NCI-H82 treated with DMSO at 0.1 percent for 48 hours (cell line): Measurements from ENCODE around the gene SUPT3H.
"Not testable (repeated sequence)": the region's sequence is repeated elsewhere in the genome, so short reads cannot be mapped to it uniquely, and the experiment has no call there.

Experiments used
- DNase-seq: peaks from one replicate; lab custom pipeline; 2025; ENCODE audit not compliant: unreplicated experiment; lab: John Stamatoyannopoulos, UW

Gene SUPT3H

GRCh38 chr6:45327956-45328522, 49.7 kb downstream of the SUPT3H start, which contains the start of gene RUNX2:
TSS of gene RUNX2 (plus strand) at chr6:45328330. CDS start at chr6:45328727, 397 bp downstream.
- DNase-seq: no peak

DNA sequence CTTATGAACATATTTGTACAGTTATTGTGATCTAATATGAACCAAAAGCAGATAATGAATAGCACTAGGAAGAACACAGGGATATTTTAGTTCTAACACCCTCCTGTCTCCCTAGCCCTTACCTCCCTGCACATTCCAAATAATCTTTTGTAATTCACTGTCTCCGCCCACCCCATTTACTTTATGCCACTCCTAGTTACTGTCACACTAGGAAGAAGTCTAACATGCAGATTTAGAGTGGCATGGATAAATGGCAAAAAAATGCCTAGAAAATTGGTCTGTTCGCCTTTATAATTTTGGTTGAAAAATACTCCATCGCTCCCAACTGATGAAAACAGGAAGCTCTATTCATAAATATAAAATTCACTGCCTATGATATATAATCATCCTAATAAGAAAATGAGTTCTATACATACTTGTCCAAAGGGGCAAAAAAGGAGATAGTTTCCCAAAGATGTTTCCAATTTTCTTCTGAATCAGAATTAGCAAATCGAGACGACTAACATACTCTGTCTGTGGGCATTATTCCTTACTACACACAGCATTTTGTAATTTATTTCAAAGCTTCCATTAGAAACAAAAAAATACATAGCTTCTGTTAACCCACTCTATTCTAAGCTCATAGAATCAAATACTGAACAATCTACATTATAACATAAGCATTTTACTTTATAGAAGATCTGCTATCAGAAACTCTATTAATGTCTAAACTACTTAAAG, 50.9 kb downstream of the SUPT3H start:
- DNase-seq: no peak

DNA sequence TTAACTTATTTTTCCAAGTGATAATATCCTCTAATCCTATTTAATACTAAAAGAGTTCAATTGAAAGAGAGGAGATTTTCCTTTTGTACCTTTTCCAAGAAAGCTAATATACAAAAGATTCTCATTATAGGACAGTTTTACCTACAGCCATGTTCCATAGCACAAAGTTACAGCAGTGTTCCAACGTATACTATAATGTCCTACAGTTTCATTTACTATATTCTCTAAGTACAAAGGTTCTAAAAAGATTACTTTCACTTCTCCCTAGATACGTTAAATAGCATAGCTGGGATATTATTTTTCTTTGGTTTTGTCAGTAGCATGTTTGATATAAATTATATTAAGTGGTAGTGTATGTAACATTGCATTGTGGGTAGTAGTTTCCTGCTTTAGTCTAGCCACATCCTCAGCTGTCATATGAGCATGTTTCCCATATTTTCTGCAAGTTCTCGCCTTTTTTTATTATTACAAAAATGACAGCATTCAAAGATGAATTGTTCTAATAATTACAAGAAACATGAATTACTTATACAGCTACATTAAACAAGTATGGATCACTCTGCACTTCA, 54.0 kb downstream of the SUPT3H start:
- DNase-seq: no peak

- no peak for DNase-seq
Measured at GRCh38 chr6:45320349-45320748, 57.4 kb downstream of the SUPT3H start.

DNA sequence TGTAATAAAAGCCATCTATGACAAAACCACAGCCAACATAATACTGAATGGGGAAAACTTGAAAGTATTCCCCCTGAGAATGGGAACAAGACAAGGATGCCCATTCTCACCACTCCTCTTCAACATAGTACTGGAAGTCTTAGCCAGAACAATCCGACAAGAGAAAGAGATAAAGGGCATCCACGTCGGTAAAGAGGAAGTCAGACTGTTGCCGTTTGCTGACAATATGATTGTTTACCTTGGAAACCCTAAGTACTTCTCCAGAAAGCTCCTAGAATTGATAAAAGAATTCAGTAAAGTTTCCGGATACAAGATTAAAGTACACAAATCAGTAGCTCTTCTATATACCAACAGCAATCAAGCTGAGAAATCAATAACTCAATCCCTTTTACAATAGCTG, 63.6 kb downstream of the SUPT3H start:
- no peak for DNase-seq

GRCh38 chr6:45310118-45310788, 67.5 kb downstream of the SUPT3H start:
- no peak for DNase-seq

DNA sequence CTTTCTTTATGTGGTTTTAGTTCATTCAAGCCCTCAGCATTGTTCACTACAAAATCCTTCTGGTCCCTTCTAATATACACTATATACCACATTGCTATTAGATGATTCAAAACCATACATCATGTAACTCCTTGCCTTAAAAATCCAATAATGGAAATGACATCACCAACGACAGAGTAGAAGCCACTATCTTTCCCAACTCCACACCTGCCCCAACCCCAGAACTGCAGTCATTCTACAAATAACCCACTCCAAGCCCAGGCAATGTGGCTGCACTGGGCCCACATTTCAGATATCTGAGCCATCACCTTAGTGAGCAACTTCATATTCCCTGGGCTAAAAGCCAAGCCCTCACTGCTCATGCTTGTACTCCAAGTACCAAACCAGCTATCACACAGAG, 72.2 kb downstream of the SUPT3H start:
- DNase-seq: no peak

DNA sequence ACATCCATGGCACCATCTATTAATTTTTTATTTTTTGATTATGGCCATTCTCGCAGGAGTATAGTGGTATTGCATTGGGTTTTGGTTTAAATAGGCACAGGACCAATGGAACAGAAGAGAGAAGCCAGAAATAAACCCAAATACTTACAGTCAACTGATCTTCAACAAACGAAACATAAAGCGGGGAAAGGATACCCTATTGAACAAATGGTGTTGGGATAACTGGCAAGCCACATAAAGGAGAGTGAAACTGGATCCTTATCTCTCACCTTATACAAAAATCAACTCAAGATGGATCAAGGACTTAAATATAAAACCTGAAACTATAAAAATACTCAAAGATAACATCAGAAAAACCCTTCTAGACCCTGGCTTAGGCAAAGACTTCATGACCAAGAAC, 74.9 kb downstream of the SUPT3H start:
- DNase-seq: no peak

GRCh38 chr6:45301348-45302142, 76.2 kb downstream of the SUPT3H start:
- DNase-seq: no peak

DNA sequence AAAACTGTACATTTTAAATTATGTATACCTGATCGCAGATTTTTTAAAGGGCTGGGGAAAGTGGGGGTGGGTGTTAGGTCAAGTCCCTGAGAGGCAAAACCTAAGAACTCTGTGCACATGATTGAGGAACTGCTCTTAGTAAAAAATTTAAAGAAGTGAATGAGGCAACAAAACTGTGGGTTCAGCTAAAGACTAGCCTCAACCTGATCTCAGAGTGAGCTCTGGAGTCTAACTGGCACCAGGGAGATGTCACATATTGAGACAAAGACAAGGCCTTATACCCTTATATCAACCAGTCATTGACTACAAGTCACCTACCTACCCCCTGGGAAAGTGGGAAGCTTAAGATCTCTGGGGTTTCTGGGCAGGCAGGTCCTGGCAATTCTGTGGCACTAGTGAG, 77.0 kb downstream of the SUPT3H start:
- DNase-seq: no peak

DNA sequence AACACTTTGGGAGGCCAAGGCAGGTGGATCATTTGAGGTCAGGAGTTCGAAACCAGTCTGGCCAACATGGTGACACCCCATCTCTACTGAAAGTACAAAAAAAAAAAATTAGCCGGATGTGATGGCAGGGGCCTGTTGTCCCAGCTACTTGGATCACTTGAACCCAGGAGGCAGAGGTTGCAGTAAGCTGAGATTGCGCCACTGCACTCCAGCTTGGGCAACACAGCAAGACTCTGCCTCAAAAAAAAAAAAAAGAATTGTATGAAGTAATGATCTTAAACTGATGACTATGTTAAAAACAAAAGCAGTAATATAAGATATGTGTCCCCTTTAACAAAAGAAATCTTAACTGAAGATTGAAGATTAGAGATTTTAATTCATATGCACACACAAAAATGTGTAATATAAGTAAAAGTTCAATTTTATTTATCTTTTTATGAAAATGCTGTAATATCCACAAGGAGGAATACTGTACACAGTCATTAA, 78.6 kb downstream of the SUPT3H start:
- no peak for DNase-seq

GRCh38 chr6:45297320-45297719, 80.4 kb downstream of the SUPT3H start:
- no peak for DNase-seq

GRCh38 chr6:45294065-45294701, 83.6 kb downstream of the SUPT3H start:
- DNase-seq: not testable (repeated sequence)

DNA sequence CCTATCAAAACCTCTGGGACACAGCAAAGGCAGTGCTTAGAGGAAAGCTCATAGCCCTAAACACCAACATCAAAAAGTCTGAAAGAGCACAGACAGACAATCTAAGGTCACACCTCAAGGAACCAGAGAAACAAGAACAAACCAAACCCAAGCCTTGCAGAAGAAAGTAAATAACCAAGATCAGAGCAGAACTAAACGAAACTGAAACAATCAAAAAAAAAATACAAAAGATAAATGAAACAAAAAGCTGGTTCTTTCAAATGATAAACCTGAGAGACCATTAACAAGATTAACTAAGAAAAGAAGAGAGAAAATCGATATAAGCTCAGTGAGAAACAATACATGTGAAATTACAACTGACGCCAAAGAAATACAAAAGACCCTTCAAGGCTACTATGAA, 84.4 kb downstream of the SUPT3H start:
- DNase-seq: no peak

GRCh38 chr6:45289751-45290514, 87.8 kb downstream of the SUPT3H start:
- DNase-seq: no peak

DNA sequence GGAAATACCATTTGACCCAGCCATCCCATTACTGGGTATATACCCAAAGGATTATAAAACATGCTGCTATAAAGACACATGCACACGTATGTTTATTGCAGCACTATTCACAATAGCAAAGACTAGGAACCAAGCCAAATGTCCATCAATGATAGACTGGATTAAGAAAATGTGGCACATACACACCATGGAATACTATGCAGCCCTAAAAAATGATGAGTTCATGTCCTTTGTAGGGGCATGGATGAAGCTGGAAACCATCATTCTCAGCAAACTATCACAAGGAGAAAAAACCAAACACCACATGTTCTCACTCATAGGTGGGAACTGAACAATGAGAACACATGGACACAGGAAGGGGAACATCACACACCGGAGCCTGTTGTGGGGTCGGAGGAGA, 91.0 kb downstream of the SUPT3H start:
- not testable (repeated sequence) for DNase-seq

- DNase-seq: no peak
Measured at GRCh38 chr6:45278367-45278766, 99.4 kb downstream of the SUPT3H start.

DNA sequence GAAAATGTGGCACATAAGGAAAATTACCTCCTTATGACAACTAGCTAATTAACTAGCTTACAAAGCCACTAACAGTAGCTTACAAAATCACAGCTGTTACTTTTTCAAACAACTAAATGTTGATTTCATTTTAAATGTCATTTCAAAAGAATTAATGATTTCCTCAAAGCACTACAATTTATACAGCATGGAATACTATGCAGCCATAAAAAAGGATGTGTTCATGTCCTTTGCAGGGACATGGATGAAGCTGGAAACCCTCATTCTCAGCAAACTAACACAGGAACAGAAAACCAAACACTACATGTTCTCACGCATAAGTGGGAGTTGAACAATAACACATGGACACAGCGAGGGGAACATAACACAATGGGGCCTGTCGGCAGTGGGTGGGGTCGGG, 100.0 kb downstream of the SUPT3H start:
- not testable (repeated sequence) for DNase-seq

DNA sequence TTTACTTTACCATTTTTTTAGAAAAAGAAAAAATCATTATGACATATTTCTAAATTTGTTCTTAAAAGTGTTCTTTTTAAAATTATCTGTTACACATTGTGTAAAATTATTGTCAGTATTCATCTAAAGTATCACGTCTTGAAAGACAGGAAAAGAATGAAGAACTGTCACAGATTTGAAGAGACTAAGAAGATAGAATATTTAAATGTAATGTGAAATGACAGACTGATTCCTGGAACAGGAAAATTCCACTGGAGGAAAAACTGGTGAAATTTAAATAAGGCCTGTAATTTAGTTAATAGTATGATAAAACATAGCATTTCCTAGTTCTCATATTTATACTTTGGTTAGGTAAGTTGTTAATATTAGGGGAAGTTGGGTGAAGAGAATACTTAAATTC, 102.4 kb downstream of the SUPT3H start:
- DNase-seq: no peak

GRCh38 chr6:45272626-45273025, 105.1 kb downstream of the SUPT3H start:
- no peak for DNase-seq
